GM12873 (cell line): ENCODE data around the gene RFNG.

Experiments used
- TF ChIP-seq, protein P1 (sequence below): IDR thresholded peaks from 2 replicates; pipeline ENCODE4 v1.5.1; 2012; ENCODE audit warnings: low read depth, mild to moderate bottlenecking, moderate library complexity, low read length, control low read depth; ENCODE audit not compliant: insufficient read depth; ENCODE audit errors: missing control alignments

The RFNG gene

DNA sequence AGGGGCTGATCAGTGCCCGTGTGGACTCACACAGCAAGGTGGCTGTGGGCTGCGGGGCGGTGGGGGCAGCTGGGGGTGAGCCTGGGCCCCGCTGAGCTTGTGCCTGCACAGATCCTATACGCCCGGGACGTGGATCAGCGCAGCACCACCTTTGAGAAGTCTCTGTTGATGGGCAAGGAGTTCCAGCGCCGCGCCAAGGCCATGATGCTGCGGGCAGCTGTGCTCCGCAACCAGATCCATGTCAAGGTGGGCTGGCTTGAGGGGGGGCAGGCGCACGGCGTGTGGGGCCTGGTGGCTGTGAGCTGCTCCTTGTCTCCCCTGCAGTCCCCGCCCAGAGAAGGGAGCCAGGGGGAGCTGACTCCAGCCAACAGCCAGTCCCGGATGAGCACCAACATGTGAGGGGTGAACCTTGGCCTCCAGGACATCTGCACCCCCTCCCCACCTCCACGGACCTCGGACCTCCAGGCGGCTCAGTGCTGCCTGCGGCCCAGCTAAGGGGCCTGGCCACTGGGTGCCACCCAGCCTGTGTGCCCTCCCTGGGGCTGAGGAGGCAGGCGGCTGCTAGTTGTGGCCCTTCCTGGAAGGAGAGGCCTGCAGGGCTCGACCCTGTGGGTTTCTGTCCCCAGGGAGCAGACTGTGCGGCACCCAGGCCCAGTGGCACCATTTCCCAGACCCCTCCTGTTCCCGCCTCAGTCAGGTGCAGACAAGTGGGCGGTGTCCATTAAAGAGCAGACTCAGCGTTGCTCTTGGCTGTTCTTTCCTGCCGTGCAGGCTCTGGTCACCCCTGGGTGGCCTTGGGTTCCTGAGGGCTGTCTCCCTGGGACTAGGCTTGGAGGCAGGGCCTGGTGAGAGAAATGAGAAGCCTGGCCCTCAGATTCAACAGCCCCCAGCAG is 5.4 kb upstream of the RFNG start:
- TF ChIP-seq, protein P1, sequence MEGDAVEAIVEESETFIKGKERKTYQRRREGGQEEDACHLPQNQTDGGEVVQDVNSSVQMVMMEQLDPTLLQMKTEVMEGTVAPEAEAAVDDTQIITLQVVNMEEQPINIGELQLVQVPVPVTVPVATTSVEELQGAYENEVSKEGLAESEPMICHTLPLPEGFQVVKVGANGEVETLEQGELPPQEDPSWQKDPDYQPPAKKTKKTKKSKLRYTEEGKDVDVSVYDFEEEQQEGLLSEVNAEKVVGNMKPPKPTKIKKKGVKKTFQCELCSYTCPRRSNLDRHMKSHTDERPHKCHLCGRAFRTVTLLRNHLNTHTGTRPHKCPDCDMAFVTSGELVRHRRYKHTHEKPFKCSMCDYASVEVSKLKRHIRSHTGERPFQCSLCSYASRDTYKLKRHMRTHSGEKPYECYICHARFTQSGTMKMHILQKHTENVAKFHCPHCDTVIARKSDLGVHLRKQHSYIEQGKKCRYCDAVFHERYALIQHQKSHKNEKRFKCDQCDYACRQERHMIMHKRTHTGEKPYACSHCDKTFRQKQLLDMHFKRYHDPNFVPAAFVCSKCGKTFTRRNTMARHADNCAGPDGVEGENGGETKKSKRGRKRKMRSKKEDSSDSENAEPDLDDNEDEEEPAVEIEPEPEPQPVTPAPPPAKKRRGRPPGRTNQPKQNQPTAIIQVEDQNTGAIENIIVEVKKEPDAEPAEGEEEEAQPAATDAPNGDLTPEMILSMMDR, result no peak

DNA sequence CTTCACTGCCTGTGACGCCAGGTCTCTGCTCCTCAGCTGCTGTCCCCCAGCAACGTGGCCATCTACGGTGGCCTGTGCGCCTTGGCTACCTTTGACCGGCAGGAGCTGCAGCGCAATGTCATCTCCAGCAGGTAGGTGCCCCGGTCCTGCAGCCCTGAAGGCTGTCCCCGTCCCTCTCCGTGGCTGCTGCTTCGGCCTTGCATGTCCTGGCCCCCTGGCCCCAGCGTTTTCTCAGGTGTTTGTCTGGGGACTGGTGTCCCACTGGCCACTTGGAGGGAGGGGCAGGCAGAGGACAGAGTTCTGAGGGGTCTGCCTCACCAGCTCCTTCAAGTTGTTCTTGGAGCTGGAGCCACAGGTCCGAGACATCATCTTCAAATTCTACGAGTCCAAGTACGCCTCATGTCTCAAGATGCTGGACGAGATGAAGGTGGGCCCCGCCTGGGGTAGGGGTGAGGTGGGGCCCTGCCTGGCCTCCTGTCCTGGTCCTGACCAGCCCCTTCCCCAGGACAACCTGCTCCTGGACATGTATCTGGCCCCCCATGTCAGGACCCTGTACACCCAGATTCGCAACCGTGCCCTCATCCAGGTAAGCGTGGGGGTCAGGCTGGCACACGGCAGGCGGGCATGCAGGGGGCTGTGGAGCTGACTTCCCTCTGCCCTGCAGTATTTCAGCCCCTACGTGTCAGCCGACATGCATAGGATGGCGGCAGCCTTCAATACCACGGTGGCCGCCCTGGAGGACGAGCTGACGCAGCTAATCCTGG is 4.5 kb upstream of the RFNG start:
- TF ChIP-seq, protein P1, result no peak

DNA sequence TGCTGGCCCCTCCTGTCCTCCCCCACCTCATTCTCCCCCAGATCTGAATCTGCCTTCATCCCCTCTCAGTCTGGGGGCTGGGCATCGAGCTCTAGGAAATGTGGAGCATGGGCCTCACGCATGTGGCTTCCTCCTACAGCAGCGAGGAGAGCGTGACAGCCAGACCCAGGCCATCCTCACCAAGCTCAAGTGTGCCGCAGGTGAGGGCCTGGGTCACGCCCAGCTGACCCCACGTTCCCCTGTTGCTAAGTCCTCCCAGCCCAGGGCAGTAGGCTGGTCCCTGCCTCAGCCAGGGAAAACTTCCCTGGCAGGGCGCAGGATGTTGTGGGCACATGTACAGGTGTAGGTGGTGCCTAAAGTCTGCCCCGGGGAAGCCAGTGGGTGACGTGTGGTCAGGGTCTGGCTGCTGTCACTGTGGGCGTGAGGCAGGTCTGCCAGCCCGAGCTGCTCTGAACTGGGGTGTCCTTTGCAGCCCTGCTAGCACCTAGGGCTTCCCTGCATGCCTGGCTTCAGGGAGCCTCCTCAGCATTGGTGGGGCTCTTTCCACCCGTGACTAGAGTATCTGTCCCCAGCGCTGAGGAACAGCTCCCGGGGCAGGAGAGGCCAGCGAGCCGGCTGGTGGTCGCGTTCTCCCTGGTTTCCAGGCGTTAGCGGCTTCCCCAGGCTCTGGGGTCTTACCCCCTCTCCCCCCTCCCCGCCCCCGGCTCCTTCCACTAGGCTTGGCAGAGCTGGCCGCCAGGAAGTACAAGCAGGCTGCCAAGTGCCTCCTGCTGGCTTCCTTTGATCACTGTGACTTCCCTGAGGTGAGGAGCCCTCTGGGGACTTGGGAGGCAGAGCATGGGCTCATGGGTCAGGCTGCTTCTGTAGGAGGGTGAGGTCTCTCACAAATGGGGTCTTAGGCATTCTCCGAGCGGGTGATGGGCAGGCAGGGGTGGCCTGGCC is 3.7 kb upstream of the RFNG start:
- TF ChIP-seq, protein P1, result no peak

DNA sequence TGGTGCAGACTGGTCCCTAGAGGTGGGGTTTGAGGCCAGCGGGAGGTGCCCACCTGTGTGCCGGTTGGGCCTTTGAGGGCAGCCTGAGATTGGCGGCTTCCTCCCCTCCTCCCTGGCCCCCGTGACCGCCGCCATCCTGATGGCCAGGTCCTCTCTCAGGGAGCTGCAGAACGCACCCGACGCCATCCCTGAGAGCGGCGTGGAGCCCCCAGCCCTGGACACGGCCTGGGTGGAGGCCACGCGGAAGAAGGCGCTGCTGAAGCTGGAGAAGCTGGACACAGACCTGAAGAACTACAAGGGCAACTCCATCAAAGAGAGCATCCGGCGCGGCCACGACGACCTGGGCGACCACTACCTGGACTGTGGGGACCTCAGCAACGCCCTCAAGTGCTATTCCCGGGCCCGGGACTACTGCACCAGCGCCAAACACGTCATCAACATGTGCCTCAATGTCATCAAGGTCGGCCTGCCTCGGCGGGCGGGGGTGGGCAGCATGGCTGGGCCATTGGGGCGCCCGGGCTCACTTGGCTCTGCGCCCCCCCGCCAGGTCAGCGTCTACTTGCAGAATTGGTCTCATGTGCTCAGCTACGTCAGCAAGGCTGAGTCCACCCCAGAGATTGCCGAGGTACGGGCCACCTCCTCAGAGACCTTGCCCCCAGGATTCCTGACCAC is 2.9 kb upstream of the RFNG start:
- TF ChIP-seq, protein P1, result no peak

DNA sequence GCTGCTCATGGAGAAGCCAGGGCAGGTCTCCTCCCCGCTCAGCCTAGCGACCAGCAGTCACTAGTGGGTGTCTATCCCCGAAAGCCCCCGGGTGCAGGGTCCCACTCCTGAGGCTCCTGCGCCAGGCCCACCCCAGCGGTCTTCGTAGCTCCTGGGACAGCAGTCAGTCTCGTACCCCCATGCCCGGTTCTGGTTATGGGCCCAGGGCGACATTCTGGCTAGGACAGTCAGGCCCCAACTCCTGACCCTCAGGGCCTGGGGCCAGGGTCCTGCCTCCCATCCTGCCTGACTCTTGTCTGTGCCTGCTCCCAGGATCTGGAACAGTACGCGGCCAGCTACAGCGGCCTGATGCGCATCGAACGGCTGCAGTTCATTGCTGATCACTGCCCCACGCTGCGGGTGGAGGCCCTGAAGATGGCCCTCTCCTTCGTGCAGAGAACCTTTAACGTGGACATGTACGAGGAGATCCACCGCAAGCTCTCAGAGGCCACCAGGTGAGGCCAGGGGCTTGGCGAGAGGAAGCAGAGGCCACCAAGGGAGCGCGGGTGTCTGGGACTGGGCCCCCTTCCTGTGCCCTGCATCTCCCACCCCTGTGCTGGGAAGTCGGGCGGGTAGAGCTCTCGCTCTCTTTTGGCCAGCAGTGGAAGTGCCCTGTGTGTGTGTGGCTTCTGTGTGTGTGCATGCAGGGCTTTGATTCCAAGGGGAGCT is 2.1 kb upstream of the RFNG start:
- TF ChIP-seq, protein P1, result no peak

DNA sequence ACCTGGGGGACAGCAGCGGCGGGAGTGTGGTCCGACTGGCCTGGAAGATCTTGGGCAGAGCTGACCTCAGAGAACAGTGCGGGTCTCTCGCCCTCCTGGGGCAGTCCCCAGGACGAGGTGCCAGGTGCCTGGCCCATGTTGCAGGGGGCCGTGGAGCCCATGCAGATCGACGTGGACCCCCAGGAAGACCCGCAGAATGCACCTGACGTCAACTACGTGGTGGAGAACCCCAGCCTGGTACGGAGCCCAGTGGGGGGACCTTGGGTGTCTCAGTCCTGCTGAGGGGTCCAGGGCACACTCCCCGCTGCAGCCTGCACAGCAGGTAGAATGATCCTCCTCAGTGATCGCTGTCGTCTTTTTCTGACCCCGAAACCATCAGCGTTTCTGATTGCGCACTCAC is 1.5 kb upstream of the RFNG start:
- TF ChIP-seq, protein P1, result no peak
